Medulla oblongata (tissue), 1 donor: ENCODE measurements around the gene WDR5.
A peak's percentile ranks its signal among the peaks of the same experiment; 100 is the strongest.

Experiments
- DNase-seq: peaks from one replicate; pipeline ENCODE4 v3.0.0-alpha.2; 2015; ENCODE audit errors: extremely low spot score

The WDR5 gene

DNA sequence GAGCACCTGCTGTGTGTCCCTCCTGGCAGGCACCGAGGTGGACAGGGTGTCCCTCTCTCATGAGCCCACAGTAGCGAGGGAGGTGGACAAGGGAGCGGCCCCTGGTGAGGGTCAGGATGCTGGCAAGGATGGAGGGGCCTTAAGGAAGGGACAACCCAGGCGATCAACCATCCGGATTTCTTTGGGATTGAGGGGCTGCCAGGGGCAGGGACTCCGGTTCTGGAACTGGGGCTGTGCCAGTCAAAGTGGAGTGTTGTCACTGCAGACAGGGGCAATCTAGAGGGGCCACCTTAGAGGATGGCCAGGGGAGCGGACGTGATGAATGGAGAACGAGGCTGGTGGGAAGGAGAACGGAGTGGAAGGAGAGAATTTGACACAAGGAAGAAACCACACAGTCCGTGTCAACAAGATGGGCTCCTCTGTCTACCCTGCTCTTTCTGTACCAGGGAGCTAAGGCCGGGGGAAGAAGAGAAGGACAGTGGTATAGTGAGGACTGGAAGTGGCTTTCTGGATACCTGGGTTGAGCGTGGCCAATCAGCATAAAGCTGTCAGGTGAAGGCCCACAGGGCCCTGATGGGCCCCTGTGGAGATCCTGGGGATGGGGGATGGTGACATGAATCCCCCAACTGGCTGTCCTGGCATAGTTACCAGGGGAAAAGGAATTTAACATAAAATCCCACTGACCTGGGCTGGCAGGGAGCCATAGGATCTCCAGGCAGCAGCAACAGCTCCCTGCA lies 4.2 kb upstream of the WDR5 start:
- DNase-seq, result no peak

DNA sequence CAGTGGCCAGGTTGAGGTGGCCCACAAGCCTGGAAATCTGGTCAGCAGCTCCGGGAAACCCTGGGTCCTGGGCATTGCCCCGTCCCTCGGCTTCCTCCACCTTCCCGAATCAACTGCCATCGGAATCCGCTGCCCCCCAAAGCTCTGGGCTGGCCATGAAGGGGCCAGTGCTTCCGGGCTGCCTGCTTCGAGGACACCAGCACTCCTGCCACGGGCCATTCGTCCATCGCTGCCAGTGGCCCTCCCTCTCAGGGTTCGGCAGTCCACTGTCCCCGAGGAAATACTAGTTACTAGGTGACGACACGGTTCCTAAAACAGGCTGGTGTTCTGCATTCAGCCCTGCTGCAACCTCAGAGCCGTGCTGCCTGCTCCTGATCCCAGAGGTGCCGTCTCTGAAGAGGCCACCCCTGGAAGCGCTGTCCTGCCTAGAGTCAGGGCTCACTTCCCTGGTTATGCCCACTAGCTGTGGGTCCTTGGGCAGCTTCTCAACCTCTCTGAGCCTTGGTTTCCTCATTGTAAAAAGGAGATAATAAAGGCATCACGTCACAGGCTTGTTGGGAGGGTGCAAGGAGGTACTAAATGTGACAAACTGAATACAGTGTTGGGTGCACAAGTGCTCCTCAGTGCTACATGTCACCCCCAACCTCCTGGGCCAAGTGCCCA lies 3.5 kb upstream of the WDR5 start:
- no peak for DNase-seq

DNA sequence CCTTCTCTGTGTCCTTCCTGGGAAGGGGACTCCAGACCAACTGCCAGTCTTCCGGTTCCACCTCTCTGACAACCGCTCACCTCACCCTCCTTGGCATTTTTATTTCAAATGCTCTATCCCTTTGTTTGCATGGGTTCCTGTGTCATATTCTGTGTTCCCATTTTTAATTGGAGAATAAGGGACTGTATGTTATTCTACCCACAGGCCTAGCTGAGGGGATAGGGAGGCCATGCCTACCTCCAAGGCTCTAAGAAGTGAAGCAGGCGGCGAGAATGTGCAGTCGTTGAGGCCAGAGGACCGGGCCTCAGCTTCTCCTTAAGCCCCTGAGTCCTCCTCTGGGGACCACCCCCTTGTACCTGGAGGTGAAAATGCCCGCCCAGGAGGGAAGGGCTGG lies 936 bp upstream of the WDR5 start:
- DNase-seq, result peak; percentile 38

DNA sequence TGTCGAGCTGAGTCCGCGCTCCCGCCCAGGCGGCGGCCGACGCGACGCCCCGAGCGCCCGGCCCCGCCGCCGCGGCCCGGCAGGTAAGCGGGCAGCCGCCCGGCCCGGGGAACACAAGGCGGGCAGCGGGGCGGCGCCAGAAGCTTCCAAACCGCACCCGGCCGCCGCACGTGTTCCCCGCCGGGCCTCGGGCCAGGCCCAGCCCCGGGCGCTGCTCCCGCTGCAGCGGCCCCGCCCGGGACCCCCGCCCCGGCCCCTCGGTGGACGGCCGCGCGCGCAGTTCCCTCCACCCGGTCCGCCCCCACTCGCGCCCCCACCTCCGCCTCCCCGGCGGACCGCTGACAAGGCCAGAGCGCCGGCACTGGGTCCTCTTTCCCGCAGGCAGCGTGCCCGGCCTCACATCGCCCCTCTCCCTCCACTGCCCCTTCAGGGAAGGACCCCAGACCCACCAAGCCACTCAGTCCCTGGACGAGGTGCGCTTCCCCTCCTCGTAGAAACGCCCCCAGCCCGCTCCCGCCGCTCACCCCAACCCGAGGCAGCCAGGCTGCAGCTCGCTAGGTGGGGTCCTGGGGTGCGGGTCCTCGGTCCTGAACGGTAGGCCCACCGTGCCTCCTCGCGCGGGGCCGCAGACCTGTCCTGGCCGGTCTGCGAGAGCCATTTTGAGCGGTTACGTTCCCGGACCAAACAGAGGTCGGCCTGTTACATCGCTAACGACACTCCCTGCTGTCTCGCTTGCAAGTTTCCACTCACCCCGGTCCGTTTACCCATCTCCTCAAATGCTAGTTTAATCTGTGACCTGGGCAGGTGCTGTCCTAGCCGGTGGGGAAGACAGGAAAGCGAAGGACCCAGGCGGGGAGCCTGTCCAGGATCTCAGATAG lies 475 bp downstream of the WDR5 start:
- no peak for DNase-seq

DNA sequence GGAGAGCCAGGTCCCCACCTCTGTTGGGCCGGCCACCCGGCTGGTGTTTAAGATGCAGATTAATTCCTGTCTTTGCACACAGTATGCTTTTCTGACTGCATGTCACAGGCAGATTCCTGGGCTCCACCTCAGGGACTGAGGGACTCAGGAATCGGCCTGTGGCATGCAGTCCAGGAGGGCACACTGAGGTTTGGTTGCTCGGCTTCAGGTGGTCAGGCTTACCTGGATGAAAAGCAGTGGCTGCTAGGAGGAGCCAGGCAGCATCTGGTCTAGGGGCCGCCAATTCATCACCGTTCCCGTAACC lies 1.1 kb downstream of the WDR5 start:
- no peak for DNase-seq

DNA sequence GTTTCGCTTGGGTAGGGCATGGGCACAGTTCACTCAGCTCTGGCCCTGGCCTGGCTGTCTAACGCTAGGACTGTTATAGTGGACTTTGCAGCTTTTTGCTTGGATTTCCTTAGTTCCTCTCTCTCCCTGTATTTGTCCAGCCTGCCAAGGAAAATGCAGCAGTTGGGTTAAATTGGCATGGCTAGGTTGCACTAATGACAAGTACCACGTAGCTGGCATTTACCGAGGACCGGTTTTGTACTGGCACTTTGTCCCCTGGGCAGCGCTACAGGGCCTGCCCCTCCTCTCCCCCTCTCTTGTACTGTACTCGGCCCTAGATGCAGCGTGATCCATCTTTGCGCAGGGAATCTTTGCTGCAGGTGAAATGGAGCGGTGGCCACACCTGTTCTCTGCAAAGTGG lies 2.4 kb downstream of the WDR5 start:
- DNase-seq, result no peak

DNA sequence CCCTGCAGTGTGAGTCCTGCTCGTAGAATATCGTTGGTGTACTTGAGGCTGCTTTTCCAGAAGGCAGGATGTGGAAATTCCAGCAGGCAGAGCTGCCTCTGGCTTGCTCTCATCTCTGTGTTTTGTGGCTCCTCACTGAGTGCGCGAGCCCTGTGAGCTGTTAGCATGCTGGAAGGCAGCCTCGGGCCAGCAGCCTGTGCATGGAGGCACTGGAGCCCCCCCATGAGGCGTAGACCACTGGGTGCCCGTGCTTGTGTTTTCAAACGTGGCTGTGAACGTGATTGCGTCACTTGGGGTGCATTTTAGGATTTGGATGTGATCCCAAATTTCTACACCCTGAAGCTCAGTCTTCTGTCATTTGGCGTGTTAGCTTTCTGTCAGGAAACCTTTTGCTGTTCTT lies 3.2 kb downstream of the WDR5 start:
- DNase-seq, result no peak

DNA sequence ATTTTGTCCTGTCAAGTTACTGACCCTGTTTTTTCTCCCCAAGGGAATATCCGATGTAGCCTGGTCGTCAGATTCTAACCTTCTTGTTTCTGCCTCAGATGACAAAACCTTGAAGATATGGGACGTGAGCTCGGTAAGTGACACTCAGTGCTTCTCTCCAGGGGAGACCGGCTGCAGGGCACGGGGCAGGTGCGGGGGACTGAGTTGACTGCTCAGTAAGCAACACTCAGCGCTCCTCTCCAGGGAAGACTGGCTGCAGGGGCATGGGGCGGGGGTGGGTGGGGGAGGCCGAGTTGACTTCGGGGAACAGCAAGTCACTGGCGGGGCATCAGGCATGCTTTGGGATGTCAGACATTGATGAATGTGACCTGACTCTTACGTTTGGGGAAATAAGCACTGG lies 6.0 kb downstream of the WDR5 start:
- no peak for DNase-seq

DNA sequence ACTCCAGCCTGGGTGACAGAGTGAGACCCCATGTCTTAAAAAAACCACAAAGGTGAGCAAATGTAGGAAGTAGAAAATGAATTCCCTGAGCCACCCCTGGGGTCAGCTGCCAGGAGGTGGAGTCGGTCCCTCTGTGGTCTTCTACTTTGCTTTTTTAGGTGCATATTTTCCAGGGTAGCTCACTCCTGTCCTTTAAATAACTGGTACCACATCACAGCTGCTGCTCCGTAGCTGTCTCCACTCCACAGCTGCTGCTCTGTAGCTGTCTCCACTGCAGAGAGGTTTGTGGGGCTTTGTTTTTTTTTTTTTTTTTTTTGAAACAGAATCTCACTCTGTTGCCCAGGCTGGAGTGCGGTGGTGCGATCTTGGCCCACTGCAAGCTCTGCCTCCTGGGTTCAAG lies 8.9 kb downstream of the WDR5 start:
- no peak for DNase-seq

DNA sequence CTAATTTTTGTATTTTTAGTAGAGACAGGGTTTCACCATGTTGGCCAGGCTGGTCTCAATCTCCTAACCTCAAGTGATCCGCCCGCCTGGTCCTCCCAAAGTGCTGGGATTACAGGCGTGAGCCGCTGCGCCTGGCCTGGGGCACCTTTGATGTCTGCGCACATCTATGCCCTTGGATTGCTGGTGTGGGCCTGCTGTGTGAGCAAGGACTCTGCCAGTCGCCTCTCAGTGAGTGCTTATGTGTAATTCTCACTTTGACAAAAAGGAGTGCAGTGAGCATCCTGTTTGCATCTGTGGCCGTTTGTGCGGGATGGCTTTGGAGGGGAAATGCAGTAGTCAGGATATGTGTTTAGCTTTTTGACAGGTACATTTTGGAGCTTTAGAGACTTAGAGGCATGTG lies 9.4 kb downstream of the WDR5 start:
- no peak for DNase-seq

DNA sequence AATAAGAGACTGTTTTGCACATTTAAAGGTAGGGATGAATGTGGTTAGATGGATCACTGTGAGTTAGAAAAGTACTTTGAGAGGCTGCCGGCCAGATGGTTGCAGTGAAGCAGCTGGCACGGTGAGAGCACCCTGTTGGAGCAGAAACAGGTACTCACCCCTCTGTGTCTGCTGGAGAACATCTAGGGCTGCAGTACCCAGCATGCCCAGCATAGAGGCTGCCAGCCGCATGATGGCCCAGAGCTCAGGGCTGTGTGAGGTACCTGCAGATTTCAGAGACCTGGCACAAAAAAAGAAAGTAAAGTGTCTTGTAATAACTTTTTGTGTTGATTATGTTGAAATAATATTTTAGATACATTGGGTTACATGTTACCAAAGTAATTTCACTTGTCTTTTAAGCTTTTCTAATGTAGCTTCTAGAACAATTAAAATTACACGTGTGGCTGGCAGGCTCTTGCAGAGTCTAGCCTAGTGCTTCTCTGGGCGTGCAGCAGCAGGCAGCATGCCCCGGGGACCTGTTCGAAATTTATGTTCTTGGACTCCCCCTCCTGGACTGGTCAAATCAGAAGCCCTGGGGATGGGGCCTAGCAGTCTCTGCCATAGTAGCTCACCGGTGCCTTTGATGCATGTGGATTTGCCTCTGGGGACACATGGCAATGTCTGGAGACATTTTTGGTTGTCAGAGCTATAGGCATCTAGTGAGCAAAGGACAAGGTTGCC lies 11.1 kb downstream of the WDR5 start:
- no peak for DNase-seq

DNA sequence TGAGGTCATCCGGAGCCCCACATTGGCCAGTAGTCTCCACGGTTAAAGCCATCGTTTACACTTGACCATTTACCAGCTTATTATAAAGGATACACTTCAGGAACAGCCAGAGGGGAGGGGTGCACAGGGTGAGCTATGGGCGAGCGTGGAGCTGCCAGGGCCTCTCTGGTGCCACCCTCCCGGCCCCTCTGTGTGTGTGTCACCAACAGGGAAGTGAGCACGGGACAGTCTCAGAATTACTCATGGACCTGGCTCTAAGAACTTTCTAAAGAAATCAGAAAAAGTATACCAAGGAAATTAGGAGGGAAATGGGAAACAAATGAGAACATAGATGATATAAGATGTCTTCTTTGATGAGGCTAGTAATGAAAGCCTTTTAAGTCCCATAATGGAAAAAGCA lies 13.5 kb downstream of the WDR5 start:
- no peak for DNase-seq

DNA sequence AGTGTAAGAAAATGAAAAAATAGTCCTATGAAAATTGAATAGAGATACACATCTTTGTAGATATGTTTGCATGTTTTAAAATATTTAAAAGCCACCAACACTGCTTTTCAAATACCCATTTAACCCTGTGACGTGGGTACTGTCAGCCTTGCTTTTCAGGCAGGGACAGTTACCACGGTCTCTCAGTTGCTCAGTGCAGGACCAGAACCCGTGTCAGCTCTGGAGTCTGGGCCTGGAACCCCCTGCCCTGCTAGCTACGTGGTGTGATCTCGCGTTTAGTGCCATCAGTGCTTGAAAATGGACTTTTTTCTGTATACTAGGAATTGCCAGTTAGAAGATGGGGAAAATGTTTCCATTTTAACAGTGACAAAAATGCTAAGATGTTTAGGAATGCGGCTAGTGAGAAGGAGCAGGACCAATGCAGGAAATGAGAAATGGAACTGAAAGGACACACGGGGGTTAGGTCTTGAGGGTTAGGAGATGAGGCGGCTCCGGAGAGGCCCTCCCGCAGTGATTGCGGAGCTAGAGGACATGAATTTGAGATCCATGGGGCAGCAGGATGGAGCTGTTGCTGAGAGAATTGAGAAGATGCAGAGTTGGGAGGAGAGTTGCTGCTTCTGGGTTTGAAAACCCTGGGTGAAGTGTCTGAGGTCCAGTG lies 14.8 kb downstream of the WDR5 start:
- DNase-seq, result no peak

DNA sequence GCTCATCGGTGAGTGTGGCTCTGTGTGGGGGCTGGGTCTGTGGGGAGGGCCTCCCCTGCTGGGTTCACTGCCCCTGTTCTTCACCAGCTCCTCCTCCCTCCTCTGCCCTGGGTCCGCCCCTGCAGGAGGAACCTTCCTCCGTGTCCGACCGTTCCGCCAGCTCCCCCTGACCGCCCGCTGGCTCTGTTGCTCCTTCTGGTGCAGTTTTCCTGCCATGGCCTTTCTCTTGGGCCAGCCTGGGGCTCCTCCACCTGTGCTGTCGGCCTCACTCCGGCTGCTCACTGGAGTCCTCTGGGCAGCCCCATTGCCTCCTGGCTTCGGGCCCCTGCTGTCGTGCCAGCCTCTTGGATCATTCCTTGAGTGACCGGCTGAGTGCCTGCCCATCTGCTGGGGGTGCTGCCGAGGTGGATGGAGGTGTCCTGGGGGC lies 16.2 kb downstream of the WDR5 start:
- DNase-seq, result no peak

DNA sequence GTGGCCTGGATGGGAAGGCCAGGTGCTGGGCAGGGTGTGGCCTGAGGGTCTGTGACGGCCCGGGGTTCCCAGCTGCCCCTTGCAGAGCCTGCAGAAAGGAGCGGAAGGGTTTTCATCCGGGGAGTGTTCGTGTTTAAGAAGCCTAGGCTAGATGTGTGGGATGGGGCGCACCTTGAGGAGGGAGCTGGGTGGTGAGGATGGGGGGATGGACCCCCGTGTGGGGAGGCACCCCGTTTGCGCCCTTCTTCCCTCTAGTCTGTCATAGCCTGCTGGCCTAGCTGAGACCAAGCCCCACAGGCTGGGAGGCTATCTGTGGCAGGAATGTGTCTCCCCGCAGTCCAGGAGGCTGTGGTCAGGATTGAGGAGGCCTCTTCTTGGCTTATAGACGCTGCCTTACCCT lies 16.6 kb downstream of the WDR5 start:
- DNase-seq, result no peak

DNA sequence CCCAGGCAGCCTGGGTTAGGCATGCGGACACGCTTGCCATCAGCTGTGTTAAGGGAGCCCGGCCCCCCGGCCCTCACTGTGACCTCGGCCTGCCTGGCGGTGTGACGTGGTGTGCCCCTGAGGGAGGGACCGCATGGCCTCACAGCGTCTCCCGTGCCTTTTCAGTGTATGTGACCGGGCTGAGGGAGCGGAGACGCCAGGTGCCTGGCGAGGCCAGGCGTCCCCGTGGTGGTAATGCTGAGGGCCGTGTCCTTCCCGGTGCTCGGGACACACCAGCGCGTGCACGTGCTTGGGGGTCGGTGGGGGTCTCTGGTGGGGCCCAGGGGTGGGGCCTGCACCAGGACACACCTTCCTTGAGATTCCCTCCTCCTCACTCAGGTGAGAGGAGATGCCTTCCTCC lies 17.6 kb downstream of the WDR5 start:
- DNase-seq, result no peak

DNA sequence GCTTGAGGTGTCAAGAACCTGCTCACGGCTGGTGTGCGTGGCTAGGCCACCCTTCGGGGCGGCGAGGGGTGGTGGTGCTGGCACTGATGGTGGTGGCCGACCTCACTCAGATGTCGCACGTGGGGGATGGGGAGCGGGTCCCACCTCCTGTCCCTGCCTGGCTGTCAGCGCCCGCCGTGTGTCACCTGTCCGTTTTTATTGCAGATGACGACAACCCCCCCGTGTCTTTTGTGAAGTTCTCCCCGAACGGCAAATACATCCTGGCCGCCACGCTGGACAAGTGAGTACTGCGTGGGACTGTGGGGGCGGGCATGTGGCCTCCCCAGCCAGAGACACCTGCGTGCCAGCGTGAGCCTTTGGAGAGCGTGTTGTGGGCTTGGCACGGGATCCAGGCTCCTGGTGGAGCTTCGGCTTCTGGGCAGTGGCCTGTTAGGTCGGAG lies 18.4 kb downstream of the WDR5 start:
- DNase-seq, result no peak

DNA sequence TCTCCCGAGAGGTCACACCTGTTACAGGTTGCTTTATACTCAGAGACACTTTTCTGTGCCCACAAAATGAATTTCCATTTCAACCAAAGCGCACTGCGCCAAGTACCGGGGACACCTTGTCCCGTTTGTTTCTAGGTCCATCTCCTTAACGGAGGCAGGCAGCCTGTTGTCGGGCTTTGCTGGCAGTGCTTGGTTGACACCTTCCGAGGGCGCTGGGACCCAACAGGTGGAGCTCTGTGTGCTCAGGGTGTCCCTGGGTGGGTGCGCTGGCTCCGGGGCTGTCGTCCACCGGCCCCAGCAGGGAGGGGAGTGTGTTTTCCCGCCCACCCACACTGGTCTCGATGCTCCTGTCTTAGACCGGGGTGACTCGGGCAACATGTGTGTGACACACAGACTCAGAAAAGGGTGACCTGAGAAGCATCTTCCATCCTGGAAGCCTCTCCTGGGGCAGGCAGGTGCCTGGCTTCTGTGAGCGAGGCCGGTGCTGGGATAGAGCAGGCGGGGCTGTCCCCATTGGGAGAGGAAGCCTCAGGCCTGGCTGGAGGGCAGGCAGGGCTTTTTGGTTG lies 20.0 kb downstream of the WDR5 start:
- no peak for DNase-seq

DNA sequence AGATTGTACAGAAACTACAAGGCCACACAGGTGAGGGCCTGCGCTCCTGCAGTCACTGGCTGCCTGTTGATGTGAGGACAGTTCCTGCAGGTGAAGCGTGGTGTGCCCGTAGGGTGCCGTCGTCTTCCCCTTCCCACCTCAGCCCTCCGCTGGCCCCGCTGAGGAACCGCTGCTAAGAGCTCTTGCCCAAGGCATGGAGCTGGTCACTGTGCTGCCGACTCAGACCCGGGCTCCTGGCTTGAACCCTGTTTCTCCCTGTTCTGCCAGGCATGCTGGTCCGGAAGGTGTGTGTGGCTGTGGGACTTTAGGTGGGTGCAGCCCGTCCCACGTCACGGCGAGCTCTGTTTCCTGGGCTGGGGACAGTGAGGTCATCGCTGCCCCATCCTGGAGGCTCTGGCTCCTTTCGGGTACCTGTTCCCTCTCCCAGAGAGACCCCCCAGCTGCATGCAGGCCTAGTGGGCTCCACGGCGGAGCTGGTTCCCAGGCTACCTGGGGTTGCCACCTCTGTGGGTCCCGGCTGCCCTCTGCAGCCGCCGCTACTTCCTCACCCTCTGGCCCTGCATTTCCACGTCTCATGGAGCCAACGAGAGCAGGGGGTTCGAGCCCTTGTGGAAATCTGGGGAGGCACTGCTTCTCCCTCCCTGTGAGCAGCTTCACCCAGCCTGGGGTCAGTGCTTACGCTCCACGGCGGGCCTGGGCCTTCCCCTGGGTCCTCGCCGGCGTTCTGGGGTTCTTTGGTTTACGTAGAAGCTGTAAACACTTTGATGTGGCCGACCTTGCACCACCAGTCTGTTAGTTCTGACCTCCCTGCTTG lies 20.9 kb downstream of the WDR5 start:
- DNase-seq, result no peak

DNA sequence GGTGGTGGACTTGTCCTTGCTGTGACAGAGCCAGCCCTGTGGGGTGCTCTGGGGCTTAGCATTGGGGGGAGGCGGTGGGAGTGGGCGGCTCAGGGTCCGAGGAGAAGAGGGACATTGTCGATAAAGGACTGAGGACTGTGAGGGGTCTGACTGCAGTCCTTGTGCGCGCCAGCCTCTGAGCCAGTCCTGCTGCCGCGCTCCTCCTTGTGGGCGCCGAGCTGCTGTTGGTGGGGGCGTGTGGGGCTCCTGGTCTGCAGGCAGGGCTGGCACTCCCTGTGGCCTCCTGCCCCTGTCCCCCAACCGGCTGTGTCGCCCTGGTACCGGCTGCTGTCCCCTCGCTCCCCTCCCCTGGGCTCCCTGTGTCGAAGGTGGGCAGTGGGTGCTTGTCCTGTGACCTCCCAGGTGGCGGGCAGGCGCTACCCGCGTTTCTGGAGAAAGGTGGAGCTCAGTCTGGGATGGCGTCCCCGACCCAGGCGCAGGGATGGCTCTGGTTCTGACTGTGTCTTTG lies 21.6 kb downstream of the WDR5 start:
- no peak for DNase-seq
